ENCODE measurements around the gene PRR23A.
"Not testable (repeated sequence)": the region's sequence is repeated elsewhere in the genome, so short reads cannot be mapped to it uniquely, and the experiment has no call there.

The PRR23A gene
- total RNA-seq = 0 to 0.12 reads per million in 2 experiments

- no peak for DNase-seq (ENCODE audit: low read depth)
Measured at GRCh38 chr3:139006051-139006716, at the start of gene PRR23A. TSS of gene PRR23A (minus strand) at chr3:139006268. CDS start at chr3:139006268, 0 bp downstream.

DNA sequence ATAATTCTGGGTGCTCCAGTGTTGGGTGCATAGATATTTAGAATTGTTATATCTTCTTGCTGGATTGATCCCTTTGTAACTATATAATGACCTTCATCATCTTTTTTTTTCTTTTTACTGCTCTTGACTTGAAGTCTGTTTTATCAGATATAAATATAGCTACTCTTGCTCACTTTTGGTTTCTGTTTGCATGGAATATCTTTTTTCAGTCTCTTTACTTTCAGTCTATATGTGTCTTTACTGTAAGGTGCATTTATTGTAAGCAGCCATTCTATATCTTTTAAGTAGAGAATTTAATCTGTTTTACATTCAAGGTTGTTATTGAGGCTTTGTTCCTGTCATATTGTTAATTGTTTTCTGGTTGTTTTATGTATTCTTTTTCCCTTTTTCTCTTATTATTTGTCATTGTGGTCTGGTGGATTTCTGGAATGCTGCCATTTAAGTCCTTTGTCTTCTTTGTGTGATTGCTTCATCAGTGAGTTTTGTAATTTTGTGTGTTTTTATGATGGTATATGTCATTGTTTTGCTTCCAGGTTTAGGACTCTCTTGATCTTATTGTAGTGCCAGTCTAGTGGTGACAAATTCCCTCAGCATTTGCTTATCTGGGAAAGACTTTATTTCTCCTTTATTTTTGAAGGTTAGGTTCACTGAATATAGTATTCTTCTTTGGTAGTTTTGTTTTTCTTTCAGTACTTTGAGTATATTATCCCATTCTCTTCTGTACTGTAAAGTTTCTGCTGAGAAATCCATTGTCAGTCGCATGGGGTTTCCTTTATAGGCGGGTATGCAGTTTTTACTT lies 46.9 kb upstream of the PRR23A start:
- no peak for DNase-seq (ENCODE audit: low read depth)

- no peak for DNase-seq (ENCODE audit: low read depth)
Measured at GRCh38 chr3:139044366-139045210, 38.5 kb upstream of the PRR23A start, which contains the start of gene PRR23C. TSS of gene PRR23C (minus strand) at chr3:139044892. CDS start at chr3:139044620, 272 bp downstream.

DNA sequence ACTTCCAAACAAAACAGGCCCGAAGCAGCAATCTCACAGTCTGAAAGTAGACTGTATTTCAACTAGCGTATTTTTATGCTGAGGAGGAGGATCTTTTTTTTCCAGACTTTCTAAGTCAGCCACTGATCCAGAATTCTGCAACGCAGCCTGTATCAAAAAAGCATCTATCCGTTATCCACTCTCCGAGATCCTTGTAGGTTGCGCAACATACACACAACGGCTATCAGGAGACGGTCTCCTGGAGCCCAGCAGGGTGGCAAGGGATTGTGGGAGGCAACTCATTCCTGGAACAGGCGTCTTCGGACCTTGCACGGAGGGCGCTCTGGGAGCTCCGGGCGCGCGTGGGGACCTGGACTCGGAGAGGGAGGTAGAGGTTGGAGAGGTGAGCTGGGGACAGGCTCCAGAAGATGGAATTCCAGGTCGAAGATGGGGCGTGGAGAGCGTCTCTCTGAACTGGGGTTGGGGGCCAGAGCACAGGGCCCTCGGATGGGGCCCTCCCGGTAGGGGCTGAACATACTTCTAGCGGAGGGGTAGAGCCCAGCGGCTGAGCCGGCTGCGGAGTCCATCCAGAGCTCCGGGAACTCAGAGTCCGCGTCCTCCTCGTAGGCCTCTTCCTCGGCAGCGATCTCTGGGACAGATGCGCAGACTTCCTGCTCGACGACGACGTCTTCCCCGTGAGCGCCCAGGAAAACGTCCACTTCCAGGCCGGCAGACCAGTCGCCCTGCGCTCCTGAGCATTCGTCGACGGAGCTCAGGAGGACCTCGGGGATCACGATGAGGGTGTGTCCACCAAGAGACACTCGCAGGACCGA lies 37.7 kb upstream of the PRR23A start:
- no peak for DNase-seq (ENCODE audit: low read depth)

DNA sequence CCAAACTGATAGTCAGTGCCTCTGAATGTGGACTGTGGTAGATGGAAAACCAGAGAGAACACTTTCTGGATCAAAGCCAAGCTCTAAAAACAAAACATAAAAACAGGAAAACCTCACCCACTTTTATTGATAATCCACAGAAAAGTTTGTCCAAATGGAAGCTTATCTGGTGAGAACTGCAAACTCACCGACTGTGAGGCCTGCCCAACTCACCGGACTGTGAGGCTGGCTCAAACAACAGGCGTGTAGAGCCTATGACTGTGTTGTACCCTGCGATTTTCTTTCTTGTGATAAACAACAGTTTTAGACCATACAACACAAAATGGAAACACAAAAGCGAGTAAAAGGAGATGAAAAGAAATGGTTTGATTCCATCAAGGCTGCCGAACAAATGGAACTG lies 31.4 kb upstream of the PRR23A start:
- no peak for DNase-seq (ENCODE audit: low read depth)

- no peak for DNase-seq (ENCODE audit: low read depth)
Measured at GRCh38 chr3:139032326-139033002, 26.4 kb upstream of the PRR23A start.

DNA sequence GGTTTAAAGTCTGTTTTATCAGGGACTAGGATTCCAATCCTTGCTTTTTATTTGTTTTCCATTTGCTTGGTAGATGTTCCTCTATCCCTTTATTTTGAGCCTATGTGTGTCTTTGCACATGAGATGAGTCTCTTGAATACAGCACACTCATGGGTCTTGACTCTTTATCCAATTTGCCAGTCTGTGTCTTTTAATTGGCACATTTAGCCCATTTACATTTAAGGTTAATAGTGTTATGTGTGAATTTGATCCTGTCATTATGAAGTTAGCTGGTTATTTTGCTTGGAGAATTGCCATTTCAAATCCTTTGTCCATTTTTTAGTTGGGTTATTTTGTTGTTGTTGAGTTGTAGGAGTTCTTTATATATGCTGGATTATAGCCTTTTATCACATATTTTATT lies 24.5 kb upstream of the PRR23A start:
- DNase-seq (ENCODE audit: low read depth) = not testable (repeated sequence)

- DNase-seq (ENCODE audit: low read depth) = no peak
Measured at GRCh38 chr3:139024968-139025367, 18.9 kb upstream of the PRR23A start.

GRCh38 chr3:139020868-139021234 lies 14.8 kb upstream of the PRR23A start, which contains the start of gene PRR23B:
TSS of gene PRR23B (minus strand) at chr3:139020926. CDS start at chr3:139020661, 265 bp downstream.
- DNase-seq (ENCODE audit: low read depth) = no peak

DNA sequence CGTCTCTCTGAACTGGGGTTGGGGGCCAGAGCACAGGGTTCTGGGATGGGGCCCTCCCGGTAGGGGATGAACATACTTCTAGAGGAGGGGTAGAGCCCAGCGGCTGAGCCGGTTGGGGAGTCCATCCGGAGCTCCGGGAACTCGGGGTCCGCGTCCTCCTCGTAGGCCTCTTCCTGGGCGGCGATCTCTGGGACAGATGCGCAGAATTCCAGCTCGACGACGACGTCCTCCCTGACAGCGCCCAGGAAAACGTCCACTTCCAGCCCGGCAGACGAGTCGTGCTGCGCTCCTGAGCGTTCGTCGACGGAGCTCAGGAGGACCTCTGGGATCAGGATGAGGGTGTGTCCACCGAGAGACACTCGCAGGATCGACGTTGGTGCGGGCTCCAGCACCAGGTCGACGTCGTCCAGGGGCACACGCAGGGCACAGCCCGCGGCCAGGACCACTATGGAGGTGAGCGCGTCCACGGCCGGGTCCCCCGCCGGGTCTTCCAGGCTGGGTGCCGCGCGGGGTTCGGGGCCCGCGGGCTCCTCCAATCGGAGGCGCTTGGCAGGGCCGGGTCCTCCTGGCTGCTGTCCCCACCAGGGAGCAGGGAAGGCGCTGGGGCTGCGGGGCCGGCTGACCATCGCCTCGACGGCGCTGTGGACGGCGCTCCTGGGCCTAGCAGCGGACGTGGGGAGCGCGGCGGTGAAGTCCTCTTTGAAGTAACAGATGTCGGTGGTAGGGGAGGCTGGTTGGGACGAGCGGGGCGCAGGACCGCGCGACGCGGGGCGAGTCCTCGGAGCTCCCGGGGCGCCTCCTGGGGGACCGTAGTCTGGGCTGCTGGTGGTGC lies 14.2 kb upstream of the PRR23A start:
- DNase-seq (ENCODE audit: low read depth) = no peak

DNA sequence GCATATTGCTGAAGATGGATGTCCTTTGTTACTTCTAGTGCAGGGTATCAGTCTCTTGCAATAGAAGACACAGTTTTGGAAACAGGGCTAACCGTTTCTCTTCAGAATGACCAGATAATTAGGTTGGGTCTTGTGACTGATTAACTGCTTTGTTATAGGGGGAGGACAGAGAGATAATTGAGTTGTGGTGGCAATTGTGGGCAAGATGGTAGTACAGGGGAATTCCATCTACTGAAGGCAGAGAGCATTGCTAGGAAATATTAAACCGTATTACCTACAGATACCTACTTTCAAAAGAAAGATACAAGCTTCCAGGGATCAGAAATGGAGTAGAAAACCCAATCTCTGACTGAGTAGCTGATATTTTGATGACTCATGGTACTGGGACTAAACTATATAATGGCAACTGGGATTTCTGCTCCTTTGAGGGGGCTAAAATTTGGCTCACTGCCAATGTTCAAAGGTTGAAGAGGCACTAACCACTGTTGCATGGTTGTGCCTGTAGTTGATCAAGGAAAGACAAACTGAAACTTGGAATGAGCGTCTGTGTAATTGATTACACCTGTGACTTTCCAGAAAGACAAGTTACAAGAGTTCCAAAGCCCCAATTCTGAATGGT lies 10.5 kb upstream of the PRR23A start:
- DNase-seq (ENCODE audit: low read depth) = no peak

GRCh38 chr3:139005356-139005993 lies 593 bp downstream of the PRR23A start:
- no peak for DNase-seq (ENCODE audit: low read depth)

- DNase-seq (ENCODE audit: low read depth) = no peak
Measured at GRCh38 chr3:138995706-138996105, 10.4 kb downstream of the PRR23A start.

DNA sequence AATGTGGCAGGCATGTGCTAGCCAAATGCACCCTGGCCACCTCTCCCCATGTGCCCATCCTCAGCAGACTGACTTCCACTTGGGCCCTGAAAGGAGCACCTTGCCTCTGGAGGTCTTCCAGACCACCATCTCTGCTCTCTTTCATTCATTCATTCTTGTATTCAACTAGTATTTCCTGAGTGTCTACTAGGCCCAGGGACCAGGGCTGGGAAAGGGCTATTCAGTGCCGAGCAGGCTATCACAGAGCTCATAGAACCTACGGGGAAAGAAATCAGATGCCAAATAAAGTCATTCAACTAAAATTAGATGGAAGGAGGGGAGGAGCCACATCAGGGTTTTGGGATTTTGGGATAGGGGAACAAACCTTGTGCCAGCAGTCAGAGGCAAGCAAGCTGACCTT lies 18.9 kb downstream of the PRR23A start:
- no peak for DNase-seq (ENCODE audit: low read depth)

- DNase-seq (ENCODE audit: low read depth) = no peak
Measured at GRCh38 chr3:138985932-138986331, 20.1 kb downstream of the PRR23A start.

- no peak for DNase-seq (ENCODE audit: low read depth)
Measured at GRCh38 chr3:138984816-138985215, 21.3 kb downstream of the PRR23A start.

- no peak for DNase-seq (ENCODE audit: low read depth)
Measured at GRCh38 chr3:138976047-138976446, 30.0 kb downstream of the PRR23A start.

GRCh38 chr3:138975351-138975750 lies 30.7 kb downstream of the PRR23A start:
- DNase-seq (ENCODE audit: low read depth) = no peak

DNA sequence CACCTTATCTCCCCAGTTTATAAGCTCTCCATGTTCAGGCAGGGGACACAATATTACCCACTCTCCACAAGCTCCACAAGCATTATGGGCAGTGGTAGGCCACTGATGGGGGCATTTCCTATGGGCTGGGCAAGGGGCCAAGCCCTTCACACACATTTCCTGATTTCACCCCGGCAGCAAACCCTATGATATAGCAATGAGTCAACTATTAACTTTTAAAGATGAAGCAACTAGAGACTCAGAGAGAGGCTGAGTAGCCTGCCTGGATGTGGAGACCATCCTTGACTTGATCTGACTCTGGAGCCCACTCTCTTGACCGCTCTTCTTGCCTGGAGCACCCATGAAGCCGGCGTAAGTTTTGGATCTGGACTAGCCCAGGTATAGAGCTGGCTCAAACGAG lies 31.6 kb downstream of the PRR23A start:
- no peak for DNase-seq (ENCODE audit: low read depth)

Data from T follicular helper cell (primary cell).